ENCODE measurements around the gene HOXB8. TPM values are rescaled to one million over a fixed set of nuclear protein-coding genes. Genes with fewer than 3 reads are reported as not detected.

Gene HOXB8
- total RNA-seq, 1 donor from 2014 or later: not detected

- Histone ChIP-seq H3K4me1 (ENCODE audit: control insufficient read depth in 3 of 3, insufficient read depth in 3 of 3, low read length in 3 of 3) (peaks cover 4 to 24% (median 12%) of the 10 kb centered on the region in 3 donors), H3K9me3 (ENCODE audit: control insufficient read depth in 3 of 3, low read length in 3 of 3) (no peaks in the 10 kb centered on the region), H3K36me3 (ENCODE audit: control insufficient read depth in 3 of 3, insufficient read depth in 3 of 3, low read length in 3 of 3) (peaks cover 0 to 5% (median 0%) of the 10 kb centered on the region in 3 donors), H3K9ac (ENCODE audit: low read depth in 1 of 3, low read length in 3 of 3) (no peak overlapping the region), H3K27me3 (ENCODE audit: control insufficient read depth in 3 of 3, insufficient read depth in 3 of 3, low read length in 3 of 3) (peaks cover 19 to 87% (median 68%) of the 10 kb centered on the region in 3 donors), H3K4me3 (ENCODE audit: low read length in 3 of 3) (no peak overlapping the region), H3K27ac (ENCODE audit: low read depth, low read length) (no peak overlapping the region)
Measured at GRCh38 chr17:48563385-48563838, 51.7 kb downstream of the HOXB8 start.

- Histone ChIP-seq H3K27ac (ENCODE audit: low read depth, low read length) (no peak overlapping the region), H3K36me3 (ENCODE audit: control insufficient read depth in 3 of 3, insufficient read depth in 3 of 3, low read length in 3 of 3) (peaks cover 0 to 5% (median 0%) of the 10 kb centered on the region in 3 donors), H3K27me3 (ENCODE audit: control insufficient read depth in 3 of 3, insufficient read depth in 3 of 3, low read length in 3 of 3) (peaks cover 19 to 87% (median 66%) of the 10 kb centered on the region in 3 donors), H3K9me3 (ENCODE audit: control insufficient read depth in 3 of 3, low read length in 3 of 3) (no peaks in the 10 kb centered on the region), H3K4me3 (ENCODE audit: low read length in 3 of 3) (no peak overlapping the region), H3K9ac (ENCODE audit: low read depth in 1 of 3, low read length in 3 of 3) (no peak overlapping the region), H3K4me1 (ENCODE audit: control insufficient read depth in 3 of 3, insufficient read depth in 3 of 3, low read length in 3 of 3) (peaks cover 4 to 24% (median 12%) of the 10 kb centered on the region in 3 donors)
Measured at GRCh38 chr17:48562934-48563333, 52.2 kb downstream of the HOXB8 start.

Small RNA genes lying within 50 kb of the gene (small RNA-seq; reads per million reads assigned to genes)
- 0.86 reads per million, percentile 75 among the genes with 10 or more reads in this experiment for gene MIR196A1

Other genes starting within 250 kb of the HOXB8 start
- gene SKAP1, start 185.1 kb downstream of the HOXB8 start, total RNA-seq: 1.0 TPM
- not detected for gene HOXB1, start 84.3 kb downstream of the HOXB8 start, total RNA-seq
- 3.1 TPM for gene HOXB2, start 70.2 kb downstream of the HOXB8 start, total RNA-seq
- 1.0 TPM for gene HOXB4, start 36.9 kb downstream of the HOXB8 start, total RNA-seq
- 4.2 TPM for gene HOXB3, start 25.1 kb downstream of the HOXB8 start, total RNA-seq
- gene HOXB5, start 21.5 kb downstream of the HOXB8 start, total RNA-seq: not detected
- not detected for gene HOXB6, start 10.3 kb downstream of the HOXB8 start, total RNA-seq
- gene HOXB7, start 4.3 kb downstream of the HOXB8 start, total RNA-seq: 1.0 TPM
- not detected for gene HOXB9, start 11.1 kb upstream of the HOXB8 start, total RNA-seq
- gene PRAC1, start 107.2 kb upstream of the HOXB8 start, total RNA-seq: not detected
- not detected for gene PRAC2, start 107.9 kb upstream of the HOXB8 start, total RNA-seq
- gene HOXB13, start 113.5 kb upstream of the HOXB8 start, total RNA-seq: not detected
- not detected for gene TTLL6, start 201.9 kb upstream of the HOXB8 start, total RNA-seq
- 29.2 TPM for gene CALCOCO2, start 215.7 kb upstream of the HOXB8 start, total RNA-seq

Measured in skeletal muscle tissue (tissue), 5 donors.